ENCODE results near the gene MVK. TPM values are rescaled to one million over a fixed set of nuclear protein-coding genes. Genes with fewer than 3 reads are reported as not detected.
A peak's percentile ranks its signal among the peaks of the same experiment; 100 is the strongest.

MVK gene
- polyA plus RNA-seq, 1 of the 3 experiments (the other 2 are of a cell fraction) = 7.0 TPM

- Histone ChIP-seq H3K4me2 (no peak overlapping the region), H3F3A (replicated peaks; ENCODE audit: insufficient read depth) (no peaks in the 10 kb centered on the region), H3K4me3 (ENCODE audit: low read depth in 2 of 2, low read length in 1 of 2) (no peak overlapping the region), H3K27ac (ENCODE audit: low read depth in 2 of 2, low read length in 1 of 2) (peak overlapping the region in 1 of 2 experiments; percentile 91; a peak in 2 of 4 replicates), H3K9ac (no peak overlapping the region), H3K79me2 (ENCODE audit: insufficient read depth) (no peaks in the 10 kb centered on the region), H4K20me1 (ENCODE audit: insufficient read depth) (no peaks in the 10 kb centered on the region), H2AFZ (ENCODE audit: low read depth) (no peak overlapping the region), H3K4me1 (ENCODE audit: control insufficient read depth in 1 of 2, insufficient read depth in 2 of 2, low read depth in 1 of 2, low read length in 1 of 2) (peaks cover 6 to 81% of the 10 kb centered on the region in 2 experiments; a peak in 3 of 4 replicates), H3K27me3 (ENCODE audit: insufficient read depth) (no peaks in the 10 kb centered on the region), H3K36me3 (replicated peaks in 1 of 2; ENCODE audit: control insufficient read depth in 1 of 2, insufficient read depth in 2 of 2, low read length in 1 of 2) (no peaks in the 10 kb centered on the region), H3K9me2 (no peaks in the 10 kb centered on the region), H3K9me3 (no peaks in the 10 kb centered on the region)
- POLR2A ChIA-PET = interaction anchor here (0.5 to 2.6 kb wide), 7 partner anchors 11 to 105 kb away, joined by 3 to 10 read pairs (median 4); no protein-coding TSS in a partner anchor
- DNase-seq = peak; percentile 55
- 78% methylated on average over 16 of the region's 16 CpGs for WGBS (ENCODE audit: low lambda C conversion rate)
- no peak for TF ChIP-seq CHD2 (IDR thresholded peaks at IDR 0.05; ENCODE audit: low read length, partially characterized antibody)
- no peak for TF ChIP-seq MXI1 (IDR thresholded peaks at IDR 0.05; ENCODE audit: low read depth, low read length)
- no peak for TF ChIP-seq IRF3 (IDR thresholded peaks at IDR 0.05; ENCODE audit: low read depth, low read length)
- TF ChIP-seq EZH2phosphoT487 (IDR thresholded peaks at IDR 0.05; ENCODE audit: borderline replicate concordance, low read depth) = no peak
- TF ChIP-seq ZBTB33 (IDR thresholded peaks at IDR 0.05; ENCODE audit: borderline replicate concordance, low read depth) = no peak
- no peak for TF ChIP-seq POLR2AphosphoS5 (IDR thresholded peaks at IDR 0.05; ENCODE audit: low read depth, low read length)
- TF ChIP-seq JUND (IDR thresholded peaks at IDR 0.05) = no peak
- TF ChIP-seq RXRA (IDR thresholded peaks at IDR 0.05; ENCODE audit: borderline replicate concordance, low read depth) = no peak
- no peak for TF ChIP-seq USF2 (IDR thresholded peaks at IDR 0.05; ENCODE audit: borderline replicate concordance, low read depth, low read length)
- no peak for TF ChIP-seq EP300 (IDR thresholded peaks at IDR 0.05; ENCODE audit: borderline replicate concordance in 1 of 2, low read depth in 1 of 2, low read length in 1 of 2)
- no peak for TF ChIP-seq GABPA (IDR thresholded peaks at IDR 0.05; ENCODE audit: low read depth)
- no peak for TF ChIP-seq NRF1 (IDR thresholded peaks at IDR 0.05; ENCODE audit: low read depth, low read length)
- no peak for TF ChIP-seq CTCF (IDR thresholded peaks at IDR 0.05)
- TF ChIP-seq RCOR1 (IDR thresholded peaks at IDR 0.05; ENCODE audit: low read length) = no peak
- no peak for TF ChIP-seq SMC3 (IDR thresholded peaks at IDR 0.05; ENCODE audit: low read depth, low read length)
- no peak for TF ChIP-seq USF1 (IDR thresholded peaks at IDR 0.05; ENCODE audit: borderline replicate concordance, low read depth)
- no peak for TF ChIP-seq MEF2A (IDR thresholded peaks at IDR 0.05; ENCODE audit: borderline replicate concordance, low read depth)
- TF ChIP-seq SIN3A (IDR thresholded peaks at IDR 0.05; ENCODE audit: borderline replicate concordance, low read depth, low read length) = no peak
- no peak for TF ChIP-seq FOXM1 (IDR thresholded peaks at IDR 0.05; ENCODE audit: low read depth)
- CTCF ChIA-PET = interaction anchor here (0.8 to 5.7 kb wide), 11 partner anchors 9 to 305 kb away, joined by 3 to 23 read pairs (median 4); partner anchors contain the start of gene MVK
These were observed 32.8 kb upstream of the MVK start for GRCh38 chr12:109540526-109541412.
